Stimulated activated CD4-positive, alpha-beta T cell treated with anti-CD3 and anti-CD28 coated beads, TNF-alpha, amount 100 ng/mL, for 24 hours (primary cell): Measurements from ENCODE around the gene OR2B6.
"Not testable (repeated sequence)": the region's sequence is repeated elsewhere in the genome, so short reads cannot be mapped to it uniquely, and the experiment has no call there.

ENCODE experiments used
- DNase-seq, 3 experiments: peaks; one replicate each; pipeline ENCODE4 v3.0.0-alpha.2; 2020; ENCODE audit warnings: low read depth in 3 of 3

Gene OR2B6

GRCh38 chr6:27956941-27957340 lies at the start of gene OR2B6:
TSS of gene OR2B6 (plus strand) at chr6:27957241. CDS start at chr6:27957241, 0 bp downstream.
- DNase-seq, result no peak

- no peak for DNase-seq
These were observed 49.0 kb upstream of the OR2B6 start for GRCh38 chr6:27908017-27908416.

GRCh38 chr6:27911956-27912446 lies 45.0 kb upstream of the OR2B6 start, which contains the start of gene OR2B2:
TSS of gene OR2B2 (minus strand) at chr6:27912396. CDS start at chr6:27912319, 77 bp downstream.
- DNase-seq, result no peak

- no peak for DNase-seq
These were observed 34.1 kb upstream of the OR2B6 start for GRCh38 chr6:27922949-27923348.

- no peak for DNase-seq
These were observed 32.9 kb upstream of the OR2B6 start for GRCh38 chr6:27924179-27924578.

GRCh38 chr6:27928041-27928440 lies 29.0 kb upstream of the OR2B6 start:
- not testable (repeated sequence) for DNase-seq

- not testable (repeated sequence) for DNase-seq
These were observed 27.1 kb upstream of the OR2B6 start for GRCh38 chr6:27929930-27930329.

GRCh38 chr6:27931209-27931608 lies 25.8 kb upstream of the OR2B6 start:
- DNase-seq, result no peak

- no peak for DNase-seq
These were observed 16.3 kb upstream of the OR2B6 start for GRCh38 chr6:27940766-27941165.

GRCh38 chr6:27943072-27943471 lies 14.0 kb upstream of the OR2B6 start:
- not testable (repeated sequence) for DNase-seq

- no peak for DNase-seq
These were observed 8.8 kb upstream of the OR2B6 start for GRCh38 chr6:27948237-27948636.

GRCh38 chr6:27951040-27951439 lies 6.0 kb upstream of the OR2B6 start:
- no peak for DNase-seq

- no peak for DNase-seq
These were observed 475 bp downstream of the OR2B6 start for GRCh38 chr6:27957516-27957915.

- no peak for DNase-seq
These were observed 5.5 kb downstream of the OR2B6 start for GRCh38 chr6:27962506-27962905.

GRCh38 chr6:27966044-27966443 lies 9.0 kb downstream of the OR2B6 start:
- no peak for DNase-seq

GRCh38 chr6:27966816-27967426 lies 9.9 kb downstream of the OR2B6 start:
- DNase-seq, result no peak

- no peak for DNase-seq
These were observed 13.4 kb downstream of the OR2B6 start for GRCh38 chr6:27970444-27970843.

GRCh38 chr6:27972750-27973149 lies 15.7 kb downstream of the OR2B6 start:
- DNase-seq, result no peak

GRCh38 chr6:27977387-27977786 lies 20.3 kb downstream of the OR2B6 start:
- no peak for DNase-seq

GRCh38 chr6:27978705-27979104 lies 21.7 kb downstream of the OR2B6 start:
- no peak for DNase-seq

GRCh38 chr6:27980111-27980510 lies 23.1 kb downstream of the OR2B6 start:
- DNase-seq, result no peak

GRCh38 chr6:27986928-27987725 lies 30.1 kb downstream of the OR2B6 start:
- DNase-seq, result no peak

- no peak for DNase-seq
These were observed 37.6 kb downstream of the OR2B6 start for GRCh38 chr6:27994616-27995015.
